ENCODE measurements around the gene CD300H.

- TF ChIP-seq CTCF (IDR thresholded peaks at IDR 0.05) (no peak), POLR2AphosphoS5 (IDR thresholded peaks at IDR 0.05) (no peak)
Observed at GRCh38 chr17:74569020-74570003, 2.0 kb upstream of the CD300H start.
